Activated CD4-positive, alpha-beta T cell treated with anti-CD3 and anti-CD28 coated beads for 24 hours (primary cell): ENCODE measurements around the gene OR13C3.
"Not testable (repeated sequence)": the region's sequence is repeated elsewhere in the genome, so short reads cannot be mapped to it uniquely, and the experiment has no call there.

Source experiments
- DNase-seq, 2 donors: peaks; one replicate each; pipeline ENCODE4 v3.0.0-alpha.2; 2020; ENCODE audit warnings: low read depth in 2 of 2

Gene OR13C3

GRCh38 chr9:104536756-104537155 lies at the start of gene OR13C3:
Gene OR13C3, minus strand, starts transcription at chr9:104536856. Its CDS starts 133 bp downstream, at chr9:104536723.
- no peak for DNase-seq

- DNase-seq, result no peak
Observed at GRCh38 chr9:104580562-104580961, 43.9 kb upstream of the OR13C3 start.

GRCh38 chr9:104577263-104577662 lies 40.6 kb upstream of the OR13C3 start:
- DNase-seq, result no peak

GRCh38 chr9:104575456-104575855 lies 38.8 kb upstream of the OR13C3 start:
- DNase-seq, result no peak

- DNase-seq, result no peak
Observed at GRCh38 chr9:104572612-104573011, 36.0 kb upstream of the OR13C3 start.

- DNase-seq, result no peak
Observed at GRCh38 chr9:104568868-104569267, 32.2 kb upstream of the OR13C3 start, which contains the start of gene OR13C8. Gene OR13C8, plus strand, starts transcription at chr9:104569168. Its CDS starts 0 bp downstream, at chr9:104569168.

GRCh38 chr9:104564358-104564757 lies 27.7 kb upstream of the OR13C3 start:
- no peak for DNase-seq

GRCh38 chr9:104556830-104557634 lies 20.4 kb upstream of the OR13C3 start:
- no peak for DNase-seq

GRCh38 chr9:104555521-104555920 lies 18.9 kb upstream of the OR13C3 start:
- DNase-seq, result no peak

GRCh38 chr9:104553261-104553660 lies 16.6 kb upstream of the OR13C3 start:
- no peak for DNase-seq

- no peak for DNase-seq
Observed at GRCh38 chr9:104544644-104545043, 8.0 kb upstream of the OR13C3 start.

- no peak for DNase-seq
Observed at GRCh38 chr9:104539275-104539674, 2.6 kb upstream of the OR13C3 start.

- DNase-seq, result no peak
Observed at GRCh38 chr9:104527109-104527508, 9.5 kb downstream of the OR13C3 start, which contains the start of gene OR13C4. Gene OR13C4, minus strand, starts transcription at chr9:104527209. Its CDS starts 0 bp downstream, at chr9:104527209.

GRCh38 chr9:104520241-104520640 lies 16.4 kb downstream of the OR13C3 start:
- DNase-seq, result not testable (repeated sequence)

- no peak for DNase-seq
Observed at GRCh38 chr9:104514901-104515300, 21.8 kb downstream of the OR13C3 start.

GRCh38 chr9:104506565-104506964 lies 30.1 kb downstream of the OR13C3 start:
- DNase-seq, result no peak

GRCh38 chr9:104503963-104504362 lies 32.7 kb downstream of the OR13C3 start, which contains the start of gene OR13F1:
Gene OR13F1, plus strand, starts transcription at chr9:104504263. Its CDS starts 0 bp downstream, at chr9:104504263.
- no peak for DNase-seq

- no peak for DNase-seq
Observed at GRCh38 chr9:104503440-104503839, 33.2 kb downstream of the OR13C3 start.

GRCh38 chr9:104494808-104495207 lies 41.8 kb downstream of the OR13C3 start:
- no peak for DNase-seq
